Motor neuron (in vitro differentiated cells): ENCODE results near the gene SLC25A30. TPM values are rescaled to one million over a fixed set of nuclear protein-coding genes. Genes with fewer than 3 reads are reported as not detected.
A peak's percentile ranks its signal among the peaks of the same experiment; 100 is the strongest.
"Not testable (repeated sequence)": the region's sequence is repeated elsewhere in the genome, so short reads cannot be mapped to it uniquely, and the experiment has no call there.

Experiments
- ATAC-seq, 8 experiments: fragments of 200-7000 bp; cut with Tn5 transposase; replicated peaks in 6 of 8; 2 replicates each; pipeline ENCODE4 v1.8.0; 2021; ENCODE audit warnings: mild to moderate bottlenecking in 8 of 8, moderate library complexity in 8 of 8
- H3K27ac ChIP-seq, 2 donors: fragments of 250-450 bp; sonication (Bioruptor Pico); 2 replicates each; pipeline ENCODE4 v1.9.0; 2021; ENCODE audit warnings: antibody characterized with exemption in 2 of 2, mild to moderate bottlenecking in 2 of 2, moderate library complexity in 1 of 2
- H3K4me1 ChIP-seq, 2 donors: fragments of 250-450 bp; sonication (Bioruptor Pico); replicated peaks in 1 of 2; 2 replicates each; pipeline ENCODE4 v1.6.1; 2021; ENCODE audit warnings: antibody characterized with exemption in 2 of 2, mild to moderate bottlenecking in 2 of 2, moderate library complexity in 1 of 2
- H3K4me3 ChIP-seq, 5 donors: fragments of 250-450 bp; sonication (Bioruptor Pico); 2 replicates each; pipeline ENCODE4 v1.9.0; 2021; ENCODE audit warnings: antibody characterized with exemption in 5 of 5, mild to moderate bottlenecking in 5 of 5, moderate library complexity in 4 of 5
- WGBS, 10 experiments: fragments of 450-650 bp; shearing (Covaris generic); methylation state at CpG; one replicate each; pipeline ENCODE4 v1.0.0; 2022; 5-methylcytosine and 5-hydroxymethylcytosine counted together
- in situ Hi-C, 9 experiments: fragments of 400-800 bp; cut with MboI; loops; one replicate each; pipeline ENCODE4 v1.15.0; 2021; ENCODE audit warnings: low sequenced_read_pairs in 9 of 9, low pct_unique_long_range_greater_than_20kb in 2 of 9; ENCODE audit not compliant: unreplicated experiment in 9 of 9
- total RNA-seq, 8 experiments: library from RNA; unstranded; fragments of 300-600 nt; gene quantifications; 2 replicates each; pipeline versions ENCODE4 v1.2.3 to v1.2.4, GENCODE V29; 2022

Gene SLC25A30
- total RNA-seq, 8 experiments from 2014 or later: 2.8 to 12.1 (median 6.6) TPM

GRCh38 chr13:45419389-45419788 lies 1.2 kb upstream of the SLC25A30 start:
- ATAC-seq, H3K27ac ChIP-seq, H3K4me3 ChIP-seq, in situ Hi-C loops: not testable (repeated sequence)
- WGBS, 10 experiments: 80 to 100% (median 96%) methylated on average over 1 to 9 of the region's 16 CpGs; no CpG with 5 or more reads in 3 of the 10 experiments
- peaks cover 10 to 14% of the 10 kb centered on the region in 2 donors for H3K4me1 ChIP-seq

GRCh38 chr13:45416516-45417128 lies 1.6 kb downstream of the SLC25A30 start:
- H3K4me1 ChIP-seq: peaks cover 10 to 18% of the 10 kb centered on the region in 2 donors
- peak overlapping the region; percentile 56 to 93 (median 82) for H3K4me3 ChIP-seq
- in situ Hi-C loops: no loop called here
- 71 to 100% (median 83%) methylated on average over 1 to 10 of the region's 10 CpGs; no CpG with 5 or more reads in 1 of the 10 experiments for WGBS, 10 experiments
- no peak overlapping the region for H3K27ac ChIP-seq
- ATAC-seq: no peak

GRCh38 chr13:45415112-45415511 lies 3.1 kb downstream of the SLC25A30 start:
- in situ Hi-C loops: no loop called here
- WGBS, 10 experiments: 20 to 100% (median 71%) methylated on average over 1 of the region's 1 CpG; no CpG with 5 or more reads in 3 of the 10 experiments
- Histone ChIP-seq H3K4me3 (no peak overlapping the region), H3K4me1 (peaks cover 10 to 18% of the 10 kb centered on the region in 2 donors), H3K27ac (no peak overlapping the region)
- ATAC-seq: no peak

- ATAC-seq: no peak
- H3K27ac ChIP-seq: no peak overlapping the region
- H3K4me3 ChIP-seq: no peak overlapping the region
- peaks cover 10 to 18% of the 10 kb centered on the region in 2 donors for H3K4me1 ChIP-seq
- in situ Hi-C loops: no loop called here
- WGBS, 10 experiments: 46 to 100% (median 85%) methylated on average over 1 to 4 of the region's 4 CpGs
These were observed 4.3 kb downstream of the SLC25A30 start for GRCh38 chr13:45413826-45414307.

GRCh38 chr13:45412274-45413049 lies 5.7 kb downstream of the SLC25A30 start:
- H3K27ac ChIP-seq: no peak overlapping the region
- in situ Hi-C loops: no loop called here
- 90 to 100% (median 95%) methylated on average over 2 to 4 of the region's 4 CpGs; no CpG with 5 or more reads in 6 of the 10 experiments for WGBS, 10 experiments
- ATAC-seq: no peak
- peaks cover 10 to 18% of the 10 kb centered on the region in 2 donors for H3K4me1 ChIP-seq
- H3K4me3 ChIP-seq: no peak overlapping the region

GRCh38 chr13:45411631-45412030 lies 6.5 kb downstream of the SLC25A30 start:
- Histone ChIP-seq H3K4me3 (no peak overlapping the region), H3K4me1 (peaks cover 10 to 14% of the 10 kb centered on the region in 2 donors), H3K27ac (no peak overlapping the region)
- ATAC-seq: no peak
- in situ Hi-C loops: no loop called here
- 80 to 100% (median 93%) methylated on average over 1 to 4 of the region's 4 CpGs; no CpG with 5 or more reads in 4 of the 10 experiments for WGBS, 10 experiments

- ATAC-seq: no peak
- 83 to 100% (median 85%) methylated on average over 1 to 4 of the region's 4 CpGs; no CpG with 5 or more reads in 7 of the 10 experiments for WGBS, 10 experiments
- in situ Hi-C loops: no loop called here
- H3K27ac ChIP-seq: no peak overlapping the region
- H3K4me1 ChIP-seq: peaks cover 10 to 14% of the 10 kb centered on the region in 2 donors
- no peak overlapping the region for H3K4me3 ChIP-seq
These were observed 7.0 kb downstream of the SLC25A30 start for GRCh38 chr13:45411221-45411620.

GRCh38 chr13:45410466-45410865 lies 7.7 kb downstream of the SLC25A30 start:
- Histone ChIP-seq H3K4me3 (no peak overlapping the region), H3K4me1 (peaks cover 10 to 14% of the 10 kb centered on the region in 2 donors), H3K27ac (no peak overlapping the region)
- WGBS, 10 experiments: 83 to 100% (median 96%) methylated on average over 2 to 12 of the region's 12 CpGs; no CpG with 5 or more reads in 4 of the 10 experiments
- ATAC-seq: no peak
- in situ Hi-C loops: no loop called here

GRCh38 chr13:45410001-45410400 lies 8.2 kb downstream of the SLC25A30 start:
- no peak overlapping the region for H3K4me3 ChIP-seq
- no peak overlapping the region for H3K27ac ChIP-seq
- peaks cover 6 to 10% of the 10 kb centered on the region in 2 donors for H3K4me1 ChIP-seq
- ATAC-seq: no peak
- 33 to 100% (median 87%) methylated on average over 1 to 2 of the region's 2 CpGs; no CpG with 5 or more reads in 2 of the 10 experiments for WGBS, 10 experiments
- in situ Hi-C loops: no loop called here

- Histone ChIP-seq H3K27ac (no peak overlapping the region), H3K4me1 (no peaks in the 10 kb centered on the region), H3K4me3 (no peak overlapping the region)
- in situ Hi-C loops: no loop called here
- 50 to 100% (median 83%) methylated on average over 1 to 3 of the region's 3 CpGs; no CpG with 5 or more reads in 2 of the 10 experiments for WGBS, 10 experiments
- ATAC-seq: no peak
These were observed 11.8 kb downstream of the SLC25A30 start for GRCh38 chr13:45406421-45406820.

- in situ Hi-C loops: no loop called here
- no peak overlapping the region for H3K27ac ChIP-seq
- H3K4me3 ChIP-seq: no peak overlapping the region
- ATAC-seq: no peak
- no peaks in the 10 kb centered on the region for H3K4me1 ChIP-seq
- WGBS, 10 experiments: 67 to 100% (median 95%) methylated on average over 1 to 3 of the region's 3 CpGs; no CpG with 5 or more reads in 1 of the 10 experiments
These were observed 15.1 kb downstream of the SLC25A30 start for GRCh38 chr13:45403081-45403480.

- WGBS, 10 experiments: 67 to 100% (median 96%) methylated on average over 1 to 3 of the region's 3 CpGs
These were observed 15.5 kb downstream of the SLC25A30 start for GRCh38 chr13:45402641-45403040.

GRCh38 chr13:45401314-45401713 lies 16.9 kb downstream of the SLC25A30 start:
- in situ Hi-C loops: no loop called here
- 100% methylated on average over 1 of the region's 1 CpG; no CpG with 5 or more reads in 5 of the 10 experiments for WGBS, 10 experiments
- H3K4me1 ChIP-seq: no peaks in the 10 kb centered on the region
- no peak overlapping the region for H3K4me3 ChIP-seq
- ATAC-seq: no peak
- no peak overlapping the region for H3K27ac ChIP-seq

More at GRCh38 chr13:45402641-45403040, 15.5 kb downstream of the SLC25A30 start:
- no peak for ATAC-seq
- no peak overlapping the region for H3K4me3 ChIP-seq
- no peaks in the 10 kb centered on the region for H3K4me1 ChIP-seq
- no peak overlapping the region for H3K27ac ChIP-seq
- in situ Hi-C loops: no loop called here
